Gastroesophageal sphincter (tissue), 3 donors: ENCODE data around the gene MVD.

Experiments
- CTCF ChIP-seq, 4 experiments: fragments of 200-600 bp in 2 of 4; fragments of 450-650 bp in 2 of 4; sonication (generic) in 1 of 4; IDR thresholded peaks; one replicate each; pipeline ENCODE4 v1.5.1; 2017 to 2019; ENCODE audit warnings: antibody characterized with exemption in 4 of 4, mild to moderate bottlenecking in 2 of 4, moderate library complexity in 2 of 4
- EP300 ChIP-seq: sonication (generic); formaldehyde crosslinking; IDR thresholded peaks from one replicate; pipeline ENCODE4 v1.6.1; 2017; ENCODE audit warnings: antibody characterized with exemption, mild to moderate bottlenecking
- POLR2A ChIP-seq, 2 donors: fragments of 450-650 bp; IDR thresholded peaks; one replicate each; pipeline ENCODE4 v1.6.1; 2017; ENCODE audit warnings: antibody characterized with exemption in 2 of 2, mild to moderate bottlenecking in 2 of 2, moderate library complexity in 1 of 2
- POLR2AphosphoS5 ChIP-seq: sonication (generic); formaldehyde crosslinking; IDR thresholded peaks from one replicate; pipeline ENCODE4 v1.6.1; 2017; ENCODE audit warnings: antibody characterized with exemption

- TF ChIP-seq CTCF (IDR thresholded peaks at IDR 0.05) (no peak), EP300 (no peak), POLR2AphosphoS5 (no peak), POLR2A (IDR thresholded peaks at IDR 0.05) (no peak)
Observed at GRCh38 chr16:88692861-88693260, 30.0 kb upstream of the MVD start.
